ENCODE measurements around the gene PMEL. TPM values are rescaled to one million over a fixed set of nuclear protein-coding genes. Genes with fewer than 3 reads are reported as not detected.
A peak's percentile ranks its signal among the peaks of the same experiment; 100 is the strongest.

PMEL gene
- total and polyA plus RNA-seq, 9 of the 15 experiments (the other 6 are each of a cell fraction or from before 2014, with no cell fraction given) = 0.36 to 2.0 (median 0.98) TPM

- no peak for TF ChIP-seq CREB1 (IDR thresholded peaks at IDR 0.05)
- peak; percentile 43; the same call in 1 of the 2 replicates for TF ChIP-seq CREB1 (CRISPR knock-in tag; IDR thresholded peaks at IDR 0.05)
- no peak for TF ChIP-seq TRIM28 (IDR thresholded peaks at IDR 0.05)
- no peak; the same call in 1 of the 2 replicates for TF ChIP-seq L3MBTL2 (IDR thresholded peaks at IDR 0.05)
- TF ChIP-seq USF1 (CRISPR knock-in tag; IDR thresholded peaks at IDR 0.05) = no peak
- TF ChIP-seq MCM7 (IDR thresholded peaks at IDR 0.05) = no peak
- TF ChIP-seq ZKSCAN8 (CRISPR knock-in tag; IDR thresholded peaks at IDR 0.05) = no peak
- no peak for TF ChIP-seq ZNF740 (CRISPR knock-in tag; IDR thresholded peaks at IDR 0.05)
- 0 out of 4 replicates have a peak, but pooled peaks of 1 of the 2 experiments have one; percentile 52 for TF ChIP-seq ZNF740 (tag; IDR thresholded peaks at IDR 0.05)
- no peak for TF ChIP-seq COPS2 (conservative IDR thresholded peaks at IDR 0.05)
- TF ChIP-seq RFX1 (IDR thresholded peaks at IDR 0.05) = no peak
- peak; percentile 94 for TF ChIP-seq KAT7 (CRISPR knock-in tag; IDR thresholded peaks at IDR 0.05; ENCODE audit: borderline replicate concordance)
- TF ChIP-seq RBM14 (IDR thresholded peaks at IDR 0.05; ENCODE audit: borderline replicate concordance, insufficient read depth, low read depth, low read length) = 0 out of 2 replicates have a peak, but pooled peaks have one; percentile 89
- TF ChIP-seq ZNF253 (CRISPR knock-in tag; conservative IDR thresholded peaks at IDR 0.05) = no peak
- 0 out of 2 replicates have a peak, but pooled peaks have one; percentile 38 for TF ChIP-seq GATAD2A (IDR thresholded peaks at IDR 0.05)
- TF ChIP-seq MYNN (IDR thresholded peaks at IDR 0.05) = peak; percentile 44; the same call in 1 of the 2 replicates
- no peak for TF ChIP-seq MYNN (CRISPR knock-in tag; IDR thresholded peaks at IDR 0.05)
- no peak for TF ChIP-seq DACH1 (IDR thresholded peaks at IDR 0.05; ENCODE audit: partially characterized antibody)
- no peak for TF ChIP-seq ZNF184 (CRISPR knock-in tag; IDR thresholded peaks at IDR 0.05)
- TF ChIP-seq POLR2A (conservative IDR thresholded peaks at IDR 0.05) = peak; percentile 89
- TF ChIP-seq ETV6 (IDR thresholded peaks at IDR 0.05; ENCODE audit: borderline replicate concordance in 1 of 2, low read depth in 2 of 2, low read length in 1 of 2) = no peak
- 0 out of 2 replicates have a peak, but pooled peaks have one; percentile 29 for TF ChIP-seq ETV6 (CRISPR knock-in tag; IDR thresholded peaks at IDR 0.05; ENCODE audit: borderline replicate concordance)
- TF ChIP-seq ZNF551 (CRISPR knock-in tag; IDR thresholded peaks at IDR 0.05) = no peak
- TF ChIP-seq ELF4 (CRISPR knock-in tag; IDR thresholded peaks at IDR 0.05) = no peak
- TF ChIP-seq ZNF395 (CRISPR knock-in tag; IDR thresholded peaks at IDR 0.05) = 0 out of 2 replicates have a peak, but pooled peaks have one; percentile 6
- TF ChIP-seq ASH1L (IDR thresholded peaks at IDR 0.05; ENCODE audit: borderline replicate concordance, low read depth, partially characterized antibody) = no peak
Measured at GRCh38 chr12:55927588-55928502, 38.0 kb downstream of the PMEL start, which contains the start of gene PYM1 (continued).
